AG04449 (cell line): ENCODE results near the gene MBLAC1.

Experiments
- CTCF ChIA-PET: fragments of 350-600 bp; formaldehyde crosslinking; extraction: SDS; loops from one replicate; lab custom pipeline; 2021; ENCODE audit warnings: antibody characterized with exemption; lab: Yijun Ruan, JAX
- POLR2A ChIA-PET: fragments of 400-600, 350-600 bp; formaldehyde crosslinking; extraction: SDS; loops from one replicate; lab custom pipeline; 2020; ENCODE audit warnings: antibody characterized with exemption, inconsistent platforms; lab: Yijun Ruan, JAX
- DNase-seq: peaks from one replicate; pipeline ENCODE4 v3.0.0-alpha.2; 2010; ENCODE audit warnings: low read depth, low spot score
- H3K4me3 ChIP-seq: 2 replicates; pipeline ENCODE4 v1.5.1; 2011; ENCODE audit warnings: low read depth, mild to moderate bottlenecking, control low read depth, low read length
- CTCF ChIP-seq: IDR thresholded peaks from one replicate; pipeline ENCODE4 v1.5.1; 2011; ENCODE audit warnings: mild to moderate bottlenecking, moderate library complexity, low read length, control low read depth, inconsistent platforms; ENCODE audit not compliant: insufficient read depth; ENCODE audit errors: missing control alignments

The MBLAC1 gene

DNA sequence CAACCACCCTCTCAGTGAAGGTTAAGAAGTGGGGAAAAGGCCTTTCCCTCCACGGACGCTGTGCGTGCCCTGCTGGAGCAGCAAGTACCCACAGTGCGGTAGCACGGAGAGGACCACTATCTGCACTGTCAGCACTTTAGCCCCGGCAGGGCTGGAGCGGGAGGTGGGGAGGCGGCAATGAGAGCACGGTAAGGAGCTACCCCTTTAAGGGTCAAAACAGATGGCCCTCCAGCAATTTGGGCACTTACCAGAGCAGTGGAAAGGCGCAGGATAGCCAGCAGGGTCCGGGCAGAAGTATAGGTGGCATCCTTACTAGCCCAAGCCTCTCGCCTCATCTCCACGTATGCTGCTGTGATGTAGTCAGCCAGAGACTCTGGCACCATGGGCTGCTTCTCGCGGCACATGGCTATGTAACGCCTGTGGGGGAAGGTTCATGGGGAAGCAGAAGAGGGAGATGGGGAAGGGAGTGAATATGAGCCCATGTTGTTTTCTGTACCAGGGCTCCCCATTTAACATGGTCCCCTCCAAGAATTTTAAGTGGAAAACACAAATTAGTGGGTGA lies 32.8 kb upstream of the MBLAC1 start:
- no peak for TF ChIP-seq CTCF
- DNase-seq: no peak
- H3K4me3 ChIP-seq: no peak overlapping the region
- ChIA-PET POLR2A (no interaction called here), CTCF (no interaction called here)

DNA sequence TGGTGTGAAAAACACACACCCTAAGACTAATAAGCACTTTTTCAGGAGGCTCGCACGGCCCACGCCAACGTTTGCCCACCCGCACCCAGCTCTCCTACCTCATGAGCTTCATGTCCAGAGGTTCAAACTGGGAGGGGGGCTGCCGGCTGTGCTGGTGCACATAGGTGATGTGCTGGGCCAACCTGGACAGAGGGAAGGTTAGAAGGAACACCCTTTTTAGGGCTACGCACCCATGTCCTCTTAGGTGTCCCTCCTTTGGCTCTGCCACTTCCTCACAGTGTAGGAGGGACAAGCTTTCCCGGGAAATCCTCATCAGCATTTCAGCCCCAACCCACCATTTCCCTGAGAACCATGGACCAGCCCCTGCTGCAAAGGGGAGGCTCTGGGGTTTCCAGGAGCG lies 31.5 kb upstream of the MBLAC1 start:
- no peak for DNase-seq
- CTCF ChIA-PET: interaction anchor here (0.6 to 1.5 kb wide), 3 partner anchors 13 to 101 kb away, joined by 3 read pairs; no protein-coding TSS in a partner anchor
- TF ChIP-seq CTCF: no peak
- H3K4me3 ChIP-seq: no peak overlapping the region
- POLR2A ChIA-PET: interaction anchor here (0.8 kb wide), 1 partner anchor 31 kb away, joined by 3 read pairs; the partner anchor contains the start of gene MBLAC1

GRCh38 chr7:100095704-100096103 lies 31.1 kb upstream of the MBLAC1 start:
- ChIA-PET POLR2A (interaction anchor here (0.8 kb wide), 1 partner anchor 31 kb away, joined by 3 read pairs; the partner anchor contains the start of gene MBLAC1), CTCF (interaction anchor here (0.6 to 1.5 kb wide), 3 partner anchors 13 to 102 kb away, joined by 3 read pairs; no protein-coding TSS in a partner anchor)
- no peak for TF ChIP-seq CTCF
- DNase-seq: no peak
- no peak overlapping the region for H3K4me3 ChIP-seq

DNA sequence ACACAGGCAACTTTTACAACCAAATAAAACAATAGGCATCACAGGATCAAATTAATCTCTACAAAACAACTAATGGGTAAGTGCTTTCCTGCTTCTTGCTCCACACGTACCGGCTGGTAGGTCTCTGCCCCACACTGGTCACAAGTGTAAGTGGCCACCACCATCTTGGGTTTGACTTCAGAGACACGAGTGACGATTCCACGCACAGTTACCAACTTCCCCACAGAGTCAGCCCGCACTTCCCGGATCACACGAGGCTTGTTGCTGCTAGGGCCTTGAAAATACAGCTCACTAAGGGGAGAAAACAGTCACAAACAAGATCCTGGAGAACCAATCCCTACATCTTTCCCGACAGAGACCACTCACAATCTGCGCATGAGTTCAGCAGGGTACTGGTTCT lies 27.9 kb upstream of the MBLAC1 start:
- TF ChIP-seq CTCF: no peak
- ChIA-PET POLR2A (no interaction called here), CTCF (interaction anchor here (0.6 to 2.1 kb wide), 2 partner anchors 9 to 105 kb away, joined by 3 to 10 read pairs; no protein-coding TSS in a partner anchor)
- no peak for DNase-seq
- H3K4me3 ChIP-seq: no peak overlapping the region

DNA sequence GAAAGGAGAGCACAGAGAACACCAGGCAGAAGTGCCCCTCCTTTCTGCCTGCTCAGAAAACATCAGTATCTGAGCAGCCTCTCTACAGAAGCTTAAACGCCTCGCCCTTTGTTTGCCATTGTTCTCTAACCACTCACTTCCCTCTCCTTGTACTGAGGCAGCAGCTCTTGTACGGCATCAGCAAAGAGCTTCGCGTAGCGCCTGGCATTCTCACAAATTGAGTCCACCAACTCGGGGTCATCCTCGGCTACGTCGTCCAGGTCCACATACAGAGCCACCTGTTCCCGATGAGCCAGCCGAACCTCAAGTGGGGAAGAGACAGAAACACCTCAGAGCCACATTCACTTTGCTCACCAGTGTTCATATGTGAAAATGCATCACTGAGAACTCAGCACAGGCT lies 27.3 kb upstream of the MBLAC1 start:
- no peak for DNase-seq
- ChIA-PET CTCF (interaction anchor here (0.6 to 2.1 kb wide), 3 partner anchors 9 to 106 kb away, joined by 3 to 10 read pairs (median 7); no protein-coding TSS in a partner anchor), POLR2A (no interaction called here)
- no peak for TF ChIP-seq CTCF
- H3K4me3 ChIP-seq: peak overlapping the region; percentile 83

GRCh38 chr7:100100420-100101015 lies 26.2 kb upstream of the MBLAC1 start:
- peak; percentile 96 for DNase-seq
- ChIA-PET POLR2A (interaction anchor here (0.7 to 2.2 kb wide), 7 partner anchors 8 to 65 kb away, joined by 3 to 14 read pairs (median 6); partner anchors contain the start of genes COPS6 and ZSCAN21), CTCF (interaction anchor here (0.8 to 2.1 kb wide), 7 partner anchors 10 to 108 kb away, joined by 3 to 10 read pairs (median 4); no protein-coding TSS in a partner anchor)
- TF ChIP-seq CTCF: no peak
- H3K4me3 ChIP-seq: peak overlapping the region; percentile 83
